Mammary epithelial cell (primary cell): ENCODE data around the gene GAB1.

ENCODE experiments used
- EZH2 ChIP-seq: IDR thresholded peaks from 2 replicates; pipeline ENCODE4 v1.6.1; 2012; ENCODE audit warnings: low read length, inconsistent platforms, borderline replicate concordance
- TF ChIP-seq, protein P1 (sequence below), 2 donors: IDR thresholded peaks in 1 of 2; conservative IDR thresholded peaks in 1 of 2; 2 replicates each; pipeline ENCODE4 v1.5.1; 2011 to 2012; ENCODE audit warnings: inconsistent platforms in 2 of 2, low read length in 2 of 2, mild to moderate bottlenecking in 2 of 2, control low read depth in 1 of 2, low read depth in 1 of 2; ENCODE audit not compliant: insufficient read depth in 1 of 2; ENCODE audit errors: extremely low read depth in 1 of 2

DNA sequence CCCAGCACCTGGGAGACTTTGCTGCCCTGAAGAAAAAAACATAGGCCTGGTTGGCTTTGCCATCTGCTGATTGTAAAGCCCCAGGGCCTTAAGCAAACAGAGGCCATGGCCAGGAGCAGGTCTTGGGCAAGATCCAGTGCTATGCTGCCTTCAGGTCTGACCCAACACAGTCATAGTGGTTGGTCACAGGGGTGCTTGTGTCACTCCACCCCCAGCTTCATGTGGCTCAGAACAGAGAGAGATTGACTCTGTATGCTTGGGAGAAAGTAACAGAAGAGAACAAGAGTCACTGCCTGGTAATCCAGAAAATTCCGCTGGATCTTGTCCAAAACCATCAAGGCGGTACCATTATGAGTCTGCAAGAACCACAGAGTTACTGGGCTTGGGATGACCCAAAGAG lies 152.4 kb downstream of the GAB1 start:
- TF ChIP-seq, protein P1, sequence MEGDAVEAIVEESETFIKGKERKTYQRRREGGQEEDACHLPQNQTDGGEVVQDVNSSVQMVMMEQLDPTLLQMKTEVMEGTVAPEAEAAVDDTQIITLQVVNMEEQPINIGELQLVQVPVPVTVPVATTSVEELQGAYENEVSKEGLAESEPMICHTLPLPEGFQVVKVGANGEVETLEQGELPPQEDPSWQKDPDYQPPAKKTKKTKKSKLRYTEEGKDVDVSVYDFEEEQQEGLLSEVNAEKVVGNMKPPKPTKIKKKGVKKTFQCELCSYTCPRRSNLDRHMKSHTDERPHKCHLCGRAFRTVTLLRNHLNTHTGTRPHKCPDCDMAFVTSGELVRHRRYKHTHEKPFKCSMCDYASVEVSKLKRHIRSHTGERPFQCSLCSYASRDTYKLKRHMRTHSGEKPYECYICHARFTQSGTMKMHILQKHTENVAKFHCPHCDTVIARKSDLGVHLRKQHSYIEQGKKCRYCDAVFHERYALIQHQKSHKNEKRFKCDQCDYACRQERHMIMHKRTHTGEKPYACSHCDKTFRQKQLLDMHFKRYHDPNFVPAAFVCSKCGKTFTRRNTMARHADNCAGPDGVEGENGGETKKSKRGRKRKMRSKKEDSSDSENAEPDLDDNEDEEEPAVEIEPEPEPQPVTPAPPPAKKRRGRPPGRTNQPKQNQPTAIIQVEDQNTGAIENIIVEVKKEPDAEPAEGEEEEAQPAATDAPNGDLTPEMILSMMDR (conservative IDR thresholded peaks at IDR 0.05 in 1 of 2, IDR thresholded peaks at IDR 0.05 in 1 of 2; ENCODE audit: extremely low read depth in 1 of 2, insufficient read depth in 1 of 2, low read depth in 1 of 2, low read length in 2 of 2), result no peak
- no peak for TF ChIP-seq EZH2
